Endothelial cell of umbilical vein (primary cell): ENCODE data around the gene ME3. TPM values are rescaled to one million over a fixed set of nuclear protein-coding genes. Genes with fewer than 3 reads are reported as not detected.

Source experiments
- BruUV-seq: library from RNA; stranded (reverse); fragments of 400-500 nt; replicated peaks from 2 replicates; lab custom pipeline; 2021; lab: Mats Ljungman, UMichigan
- CTCF ChIA-PET: fragments of 300-600, 350-600 bp; sonication (Branson Sonifier 250); formaldehyde crosslinking; loops from one replicate; lab custom pipeline; 2021; ENCODE audit warnings: antibody characterized with exemption, inconsistent platforms; lab: Charles Lee
- POLR2A ChIA-PET: fragments of 300-600, 350-600 bp; sonication (Branson Sonifier 250); formaldehyde crosslinking; loops from one replicate; lab custom pipeline; 2021; ENCODE audit warnings: antibody characterized with exemption, inconsistent platforms; lab: Charles Lee
- DNase-seq: peaks from one replicate; pipeline ENCODE4 v3.0.0-alpha.2; 2011; ENCODE audit warnings: low read depth, low spot score
- FAIRE-seq: peaks from 2 replicates; lab custom pipeline; 2011; peaks lifted over from hg19 to GRCh38; lab: Jason Lieb, UNC
- H2AFZ ChIP-seq: 2 replicates; pipeline ENCODE4 v1.6.0; 2012; ENCODE audit warnings: low read depth, low read length, control low read depth, inconsistent platforms
- H3K27ac ChIP-seq: 2 replicates; pipeline ENCODE4 v1.5.1; 2011; ENCODE audit warnings: low read depth, mild to moderate bottlenecking, control low read depth, low read length, moderate library complexity; ENCODE audit not compliant: insufficient read depth
- H3K27me3 ChIP-seq, 2 experiments: 2 replicates each; pipeline versions ENCODE4 v1.6.0 to v1.6.1; 2011; ENCODE audit warnings: low read length in 2 of 2, mixed read lengths in 1 of 2; ENCODE audit not compliant: control insufficient read depth in 2 of 2, insufficient read depth in 2 of 2
- H3K36me3 ChIP-seq, 2 experiments: 2 replicates in 1 of 2; 3 replicates in 1 of 2; pipeline ENCODE4 v1.5.1; 2011; ENCODE audit warnings: low read length in 2 of 2, mild to moderate bottlenecking in 1 of 2, moderate library complexity in 1 of 2; ENCODE audit not compliant: control insufficient read depth in 2 of 2, insufficient read depth in 2 of 2; ENCODE audit errors: extremely low read depth in 1 of 2
- H3K4me1 ChIP-seq: 3 replicates; pipeline ENCODE4 v1.5.1; 2011; ENCODE audit warnings: mild to moderate bottlenecking, low read length; ENCODE audit not compliant: control insufficient read depth, insufficient read depth; ENCODE audit errors: extremely low read depth
- H3K4me2 ChIP-seq: 2 replicates; pipeline ENCODE4 v1.6.1; 2011; ENCODE audit warnings: low read length, control low read depth, mixed read lengths; ENCODE audit not compliant: insufficient read depth
- H3K4me3 ChIP-seq, 3 experiments: fragments of 200-600 bp in 1 of 3; sonication (generic), shearing (Covaris generic) in 1 of 3; replicated peaks in 1 of 3; 2 replicates each; pipeline ENCODE4 v1.5.1; 2011 to 2016; ENCODE audit warnings: control low read depth in 3 of 3, low read length in 3 of 3, mild to moderate bottlenecking in 2 of 3, inconsistent platforms in 1 of 3, low read depth in 1 of 3, moderate library complexity in 1 of 3; ENCODE audit not compliant: insufficient read depth in 1 of 3
- H3K79me2 ChIP-seq: 2 replicates; pipeline ENCODE4 v1.6.0; 2012; ENCODE audit warnings: low read length, inconsistent platforms; ENCODE audit not compliant: control insufficient read depth, insufficient read depth
- H3K9ac ChIP-seq: replicated peaks from 2 replicates; pipeline ENCODE3; 2011; ENCODE audit warnings: low read length, control low read depth; ENCODE audit not compliant: insufficient read depth; ENCODE audit errors: extremely low read depth
- H3K9me1 ChIP-seq: replicated peaks from 3 replicates; pipeline ENCODE4 v1.6.0; 2011; ENCODE audit warnings: mild to moderate bottlenecking, low read length; ENCODE audit not compliant: control insufficient read depth, insufficient read depth; ENCODE audit errors: extremely low read depth
- H3K9me3 ChIP-seq: replicated peaks from 2 replicates; pipeline ENCODE4 v1.5.1; 2012; ENCODE audit warnings: low read length, inconsistent platforms; ENCODE audit not compliant: control insufficient read depth, insufficient read depth
- H4K20me1 ChIP-seq: replicated peaks from 2 replicates; pipeline ENCODE3; 2011; ENCODE audit warnings: mild to moderate bottlenecking, low read length; ENCODE audit not compliant: control insufficient read depth, insufficient read depth; ENCODE audit errors: extremely low read depth
- CTCF ChIP-seq, 2 donors: IDR thresholded peaks; 1 replicate in 1 of 2; 2 replicates in 1 of 2; pipeline ENCODE4 v1.5.1; 2011; ENCODE audit warnings: low read length in 2 of 2, mild to moderate bottlenecking in 2 of 2, moderate library complexity in 2 of 2, control low read depth in 1 of 2, inconsistent platforms in 1 of 2, low read depth in 1 of 2; ENCODE audit not compliant: insufficient read depth in 1 of 2; ENCODE audit errors: extremely low read depth in 1 of 2
- EZH2 ChIP-seq: IDR thresholded peaks from 2 replicates; pipeline ENCODE4 v1.6.1; 2012; ENCODE audit warnings: borderline replicate concordance, low read depth, mild to moderate bottlenecking, moderate library complexity, low read length, inconsistent platforms; ENCODE audit not compliant: severe bottlenecking
- FOS ChIP-seq: IDR thresholded peaks from 2 replicates; pipeline ENCODE4 v1.6.1; 2011; ENCODE audit warnings: mild to moderate bottlenecking, low read length, moderate library complexity, borderline replicate concordance; ENCODE audit not compliant: insufficient read depth
- GATA2 ChIP-seq: IDR thresholded peaks from 2 replicates; pipeline ENCODE4 v1.7.0; 2011; ENCODE audit warnings: low read depth, mild to moderate bottlenecking, moderate library complexity, mixed read lengths, low read length; ENCODE audit not compliant: insufficient read length, insufficient read depth
- JUN ChIP-seq: IDR thresholded peaks from 2 replicates; pipeline ENCODE4 v1.6.1; 2011; ENCODE audit warnings: borderline replicate concordance, low read depth; ENCODE audit not compliant: insufficient read length, insufficient read depth
- MAX ChIP-seq: IDR thresholded peaks from 2 replicates; pipeline ENCODE4 v1.6.1; 2011; ENCODE audit not compliant: insufficient read depth, insufficient read length
- MYC ChIP-seq: IDR thresholded peaks from one replicate; pipeline ENCODE4 v1.6.1; 2011; ENCODE audit warnings: mild to moderate bottlenecking, low read depth, low read length
- POLR2A ChIP-seq: IDR thresholded peaks from 2 replicates; pipeline ENCODE4 v1.6.1; 2012; ENCODE audit warnings: low read depth, mild to moderate bottlenecking, control low read depth, low read length
- POLR2AphosphoS5 ChIP-seq: IDR thresholded peaks from 2 replicates; pipeline ENCODE4 v1.6.1; 2012; ENCODE audit warnings: low read depth, mild to moderate bottlenecking, control low read depth, low read length, moderate library complexity; ENCODE audit not compliant: insufficient read depth
- dilution Hi-C: fragments of 300-500 bp; cut with MboI; formaldehyde crosslinking; loops from one replicate; pipeline ENCODE4 v1.15.0; 2019; ENCODE audit warnings: low sequenced_read_pairs; ENCODE audit not compliant: extremely low pct_ligation_motif_present
- intact Hi-C: fragments of 100-400 bp; cut with micrococcal nuclease; formaldehyde crosslinking; loops from one replicate; pipeline ENCODE4 v1.10.0; 2022
- polyA plus RNA-seq, 4 experiments: library from polyadenylated mRNA; depleted of rRNA in 3 of 4; stranded (reverse) in 3 of 4; unstranded in 1 of 4; fragments of >200 nt; gene quantifications; 2 replicates each; pipeline versions ENCODE4 v1.2.1 to v1.2.3, GENCODE V29; 2011 to 2012; ENCODE audit warnings: missing spikeins in 1 of 4
- total RNA-seq: library from RNA; stranded (reverse); gene quantifications from 2 replicates; pipeline ENCODE4 v1.2.3, GENCODE V29; 2021

ME3 gene
- total and polyA plus RNA-seq, 2 donors (not counting 3 experiments of a cell fraction or from before 2014, with no cell fraction given): 26.9 to 30.4 TPM

- dilution Hi-C loops (no loop called here), intact Hi-C loops (loop anchor here (2.0 kb wide), 1 partner anchor 75 kb away; no protein-coding TSS in a partner anchor)
- Histone ChIP-seq H3K4me3 (no peak overlapping the region), H2AFZ (peak overlapping the region; percentile 0), H4K20me1 (no peaks in the 10 kb centered on the region), H3K27me3 (no peaks in the 10 kb centered on the region), H3K79me2 (no peaks in the 10 kb centered on the region), H3K9me1 (no peaks in the 10 kb centered on the region), H3K9me3 (no peaks in the 10 kb centered on the region), H3K4me1 (peaks cover 16% of the 10 kb centered on the region), H3K36me3 (no peaks in the 10 kb centered on the region), H3K27ac (peak overlapping the region; percentile 44), H3K4me2 (no peak overlapping the region), H3K9ac (peak overlapping the region; percentile 0)
- FAIRE-seq: peak; percentile 96
- no peak for TF ChIP-seq POLR2A
- no peak for TF ChIP-seq JUN
- no peak for TF ChIP-seq MYC
- TF ChIP-seq POLR2AphosphoS5: peak; percentile 26
- TF ChIP-seq EZH2: no peak
- no peak for TF ChIP-seq MAX
- TF ChIP-seq FOS: peak; percentile 6
- TF ChIP-seq CTCF (IDR thresholded peaks at IDR 0.05; ENCODE audit: extremely low read depth in 1 of 2, insufficient read depth in 1 of 2, low read depth in 1 of 2, low read length in 2 of 2): no peak
- peak; percentile 37 for TF ChIP-seq GATA2
- TSS peak; percentile 45 for BruUV-seq
- POLR2A ChIA-PET: interaction anchor here (1.1 kb wide), 1 partner anchor 8 kb away, joined by 4 read pairs; no protein-coding TSS in a partner anchor
- CTCF ChIA-PET: interaction anchor here (0.7 to 2.9 kb wide), 14 partner anchors 8 to 102 kb away, joined by 3 to 12 read pairs (median 4); no protein-coding TSS in a partner anchor
- DNase-seq: peak; percentile 79
These were observed 113.0 kb downstream of the ME3 start for GRCh38 chr11:86559311-86559945.
